Naive thymus-derived CD4-positive, alpha-beta T cell (primary cell): ENCODE results near the gene HAPLN3. TPM values are rescaled to one million over a fixed set of nuclear protein-coding genes. Genes with fewer than 3 reads are reported as not detected.
A peak's percentile ranks its signal among the peaks of the same experiment; 100 is the strongest.

Experiments
- ATAC-seq: fragments of 150-1000 bp; cut with Tn5 transposase; 2 replicates; pipeline ENCODE4 v1.10.0; 2021; ENCODE audit warnings: mild to moderate bottlenecking, moderate library complexity
- CTCF ChIA-PET: fragments of 350-600 bp; sonication (Branson Sonifier 250); formaldehyde crosslinking; loops from one replicate; lab custom pipeline; 2021; ENCODE audit warnings: antibody characterized with exemption; lab: Charles Lee
- POLR2A ChIA-PET: fragments of 350-600 bp; sonication (Branson Sonifier 250); formaldehyde crosslinking; loops from one replicate; lab custom pipeline; 2021; ENCODE audit warnings: antibody characterized with exemption, inconsistent platforms; lab: Charles Lee
- DNase-seq, 9 donors: peaks; one replicate each; pipeline versions ENCODE4 v3.0.0 to v3.0.0-alpha.2; 2020 to 2022; ENCODE audit warnings: mixed read lengths in 1 of 9
- H3K27ac ChIP-seq: one replicate; pipeline ENCODE4 v1.7.0; 2013; ENCODE audit warnings: mild to moderate bottlenecking, low read depth, low read length, moderate library complexity
- H3K27me3 ChIP-seq, 2 donors: one replicate each; pipeline ENCODE4 v1.7.0; 2013; ENCODE audit warnings: low read length in 2 of 2, mild to moderate bottlenecking in 2 of 2, moderate library complexity in 2 of 2; ENCODE audit not compliant: control insufficient read depth in 2 of 2, insufficient read depth in 2 of 2
- H3K36me3 ChIP-seq, 3 experiments: 1 replicate in 2 of 3; 2 replicates in 1 of 3; pipeline ENCODE4 v1.7.0; 2013; ENCODE audit warnings: low read length in 3 of 3, mild to moderate bottlenecking in 3 of 3, moderate library complexity in 1 of 3; ENCODE audit not compliant: insufficient read depth in 3 of 3, control insufficient read depth in 2 of 3
- H3K4me1 ChIP-seq, 2 donors: one replicate each; pipeline ENCODE4 v1.7.0; 2013; ENCODE audit warnings: low read length in 2 of 2, mild to moderate bottlenecking in 2 of 2, moderate library complexity in 1 of 2; ENCODE audit not compliant: control insufficient read depth in 2 of 2, insufficient read depth in 2 of 2
- H3K4me3 ChIP-seq: 2 replicates; pipeline ENCODE4 v1.7.0; 2013; ENCODE audit warnings: mild to moderate bottlenecking, low read length
- H3K9me3 ChIP-seq, 3 experiments: 1 replicate in 2 of 3; 2 replicates in 1 of 3; pipeline ENCODE4 v1.7.0; 2013; ENCODE audit warnings: low read length in 3 of 3; ENCODE audit not compliant: control insufficient read depth in 2 of 3
- H3K27ac Mint-ChIP-seq, 9 donors: one replicate each; pipeline ENCODE4 v1.8.0; 2020 to 2022; ENCODE audit warnings: mixed read lengths in 9 of 9, mild to moderate bottlenecking in 8 of 9, moderate library complexity in 5 of 9, inconsistent platforms in 2 of 9
- H3K27me3 Mint-ChIP-seq, 5 donors: one replicate each; pipeline ENCODE4 v1.8.0; 2021 to 2022; ENCODE audit warnings: mixed read lengths in 5 of 5, mild to moderate bottlenecking in 1 of 5
- H3K36me3 Mint-ChIP-seq, 5 donors: one replicate each; pipeline ENCODE4 v1.8.0; 2020 to 2022; ENCODE audit warnings: mixed read lengths in 5 of 5, mild to moderate bottlenecking in 3 of 5, inconsistent platforms in 1 of 5
- H3K4me1 Mint-ChIP-seq, 7 donors: one replicate each; pipeline ENCODE4 v1.8.0; 2020 to 2022; ENCODE audit warnings: mixed read lengths in 7 of 7, mild to moderate bottlenecking in 3 of 7, inconsistent platforms in 1 of 7
- H3K4me3 Mint-ChIP-seq, 10 donors: one replicate each; pipeline ENCODE4 v1.8.0; 2020 to 2022; ENCODE audit warnings: mild to moderate bottlenecking in 10 of 10, mixed read lengths in 10 of 10, moderate library complexity in 6 of 10, inconsistent platforms in 2 of 10
- H3K9me3 Mint-ChIP-seq, 11 donors: one replicate each; pipeline ENCODE4 v1.8.0; 2020 to 2022; ENCODE audit warnings: mixed read lengths in 11 of 11, mild to moderate bottlenecking in 4 of 11, inconsistent platforms in 1 of 11, moderate library complexity in 1 of 11
- intact Hi-C, 2 donors: fragments of 100-400 bp; cut with micrococcal nuclease; formaldehyde crosslinking; loops; one replicate each; pipeline ENCODE4 v1.15.1; 2023
- polyA plus RNA-seq, 2 donors: library from polyadenylated mRNA; unstranded; fragments of 300-500 nt; fragmentation: Illumina TruSeq; gene quantifications; one replicate each; pipeline ENCODE4 v1.2.3, GENCODE V29; 2021
- total RNA-seq, 6 experiments: library from RNA in 5 of 6; stranded (reverse) in 5 of 6; gene quantifications; 1 replicate in 5 of 6; 2 replicates in 1 of 6; pipeline ENCODE4 v1.2.3 and lab custom pipeline; 2021 to 2026

HAPLN3 gene
- total and polyA plus RNA-seq, 7 experiments from 2014 or later: 37.1 to 158 (median 78.0) TPM

DNA sequence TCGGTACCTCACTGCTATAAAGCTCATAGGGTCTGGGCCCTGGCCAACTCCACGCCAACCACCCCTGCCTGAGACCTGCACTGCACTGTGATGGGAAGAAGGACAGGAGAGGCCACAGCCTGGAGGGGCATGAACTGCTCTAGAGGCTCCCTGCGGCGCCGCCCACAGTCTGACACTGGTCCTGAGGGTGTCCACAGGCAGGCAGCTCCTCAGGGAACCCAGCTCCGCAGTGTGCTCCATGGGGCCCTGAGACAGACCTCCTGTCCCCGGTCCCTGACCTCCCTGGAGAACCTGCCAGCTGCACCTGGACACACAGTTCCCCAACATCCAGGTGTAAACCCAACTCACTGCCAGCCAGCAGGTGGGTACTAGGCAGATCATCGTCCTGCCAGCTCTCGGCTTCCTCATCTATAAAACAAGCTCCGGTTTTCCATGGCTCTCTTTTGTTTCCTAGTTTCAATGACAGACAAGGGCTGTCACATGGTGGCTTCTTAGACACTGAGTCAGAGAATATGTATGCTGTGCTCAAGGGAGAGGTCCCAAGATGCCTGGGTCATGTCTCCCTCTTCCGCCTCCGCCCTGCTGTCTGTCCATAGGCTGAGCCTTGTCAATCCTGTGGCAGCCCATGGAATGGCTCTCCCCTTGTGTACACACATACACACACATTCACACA lies 5.1 kb upstream of the HAPLN3 start:
- CTCF ChIA-PET: interaction anchor here (0.7 to 0.8 kb wide), 2 partner anchors 20 to 190 kb away, joined by 4 to 8 read pairs; no protein-coding TSS in a partner anchor
- Histone ChIP-seq H3K4me3 (no peak overlapping the region), H3K36me3 (no peaks in the 10 kb centered on the region), H3K4me1 (peaks cover 38 to 59% of the 10 kb centered on the region in 2 donors), H3K27me3 (no peaks in the 10 kb centered on the region), H3K9me3 (no peaks in the 10 kb centered on the region), H3K27ac (no peak overlapping the region)
- Mint-ChIP-seq H3K36me3 (peaks cover 0 to 13% (median 3%) of the 10 kb centered on the region in 5 donors), H3K4me1 (peaks cover 37 to 73% (median 64%) of the 10 kb centered on the region in 7 donors), H3K9me3 (no peaks in the 10 kb centered on the region), H3K27me3 (no peaks in the 10 kb centered on the region), H3K4me3 (peak overlapping the region in 1 of 10 donors; percentile 34), H3K27ac (peak overlapping the region in 7 of 9 donors; percentile 30 to 94 (median 87))
- DNase-seq: no peak
- intact Hi-C loops: no loop called here
- ATAC-seq: no peak
- POLR2A ChIA-PET: interaction anchor here (1.0 kb wide), 1 partner anchor 11 kb away, joined by 3 read pairs; no protein-coding TSS in a partner anchor

DNA sequence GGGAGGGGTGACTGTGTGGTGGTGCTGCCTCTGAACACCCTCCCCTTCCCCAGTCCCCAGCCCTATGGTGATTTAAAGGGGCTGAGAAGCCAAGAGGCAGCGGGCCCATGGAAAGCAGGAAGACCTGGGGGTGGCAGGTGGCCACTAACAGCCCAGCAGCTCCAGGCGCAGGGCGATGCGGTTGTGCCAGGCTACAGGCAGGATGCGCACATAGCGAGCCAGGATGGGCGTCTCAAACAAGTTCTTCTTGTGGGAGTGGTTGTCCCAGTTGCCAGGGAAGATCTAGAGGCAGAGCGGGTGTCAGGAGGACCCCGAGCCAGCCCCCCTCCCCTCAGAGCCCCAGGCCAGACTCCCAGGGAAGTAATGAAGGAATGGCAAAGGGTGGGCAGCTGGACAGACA lies 3.9 kb upstream of the HAPLN3 start:
- Mint-ChIP-seq H3K4me1 (peaks cover 31 to 66% (median 56%) of the 10 kb centered on the region in 7 donors), H3K36me3 (peaks cover 0 to 13% (median 3%) of the 10 kb centered on the region in 5 donors), H3K9me3 (no peaks in the 10 kb centered on the region), H3K27ac (peak overlapping the region in 4 of 9 donors; percentile 51 to 79 (median 72)), H3K27me3 (no peaks in the 10 kb centered on the region), H3K4me3 (no peak overlapping the region)
- Histone ChIP-seq H3K36me3 (peaks cover 0 to 9% (median 0%) of the 10 kb centered on the region in 3 experiments), H3K4me3 (no peak overlapping the region), H3K4me1 (peaks cover 32 to 51% of the 10 kb centered on the region in 2 donors), H3K27me3 (no peaks in the 10 kb centered on the region), H3K9me3 (no peaks in the 10 kb centered on the region), H3K27ac (no peak overlapping the region)
- ChIA-PET POLR2A (no interaction called here), CTCF (no interaction called here)
- DNase-seq: no peak
- intact Hi-C loops: no loop called here
- no peak for ATAC-seq

- ChIA-PET CTCF (no interaction called here), POLR2A (no interaction called here)
- H3K4me3 ChIP-seq: no peak overlapping the region
- Mint-ChIP-seq H3K9me3 (no peaks in the 10 kb centered on the region), H3K27ac (peak overlapping the region in 2 of 9 donors; percentile 26 to 79), H3K4me1 (peaks cover 28 to 66% (median 55%) of the 10 kb centered on the region in 7 donors), H3K27me3 (no peaks in the 10 kb centered on the region), H3K4me3 (no peak overlapping the region), H3K36me3 (peaks cover 0 to 13% (median under 1%) of the 10 kb centered on the region in 5 donors)
- H3K27ac ChIP-seq: no peak overlapping the region
- H3K27me3 ChIP-seq: no peaks in the 10 kb centered on the region
- intact Hi-C loops: no loop called here
- no peaks in the 10 kb centered on the region for H3K9me3 ChIP-seq
- ATAC-seq: no peak
- H3K36me3 ChIP-seq: peaks cover 0 to 9% (median 0%) of the 10 kb centered on the region in 3 experiments
- no peak for DNase-seq
- H3K4me1 ChIP-seq: peaks cover 32 to 50% of the 10 kb centered on the region in 2 donors
These were observed 3.4 kb upstream of the HAPLN3 start for GRCh38 chr15:88898736-88899135.

GRCh38 chr15:88897456-88898194 lies 2.3 kb upstream of the HAPLN3 start:
- Histone ChIP-seq H3K27ac (no peak overlapping the region), H3K4me1 (peaks cover 27 to 38% of the 10 kb centered on the region in 2 donors), H3K4me3 (peak overlapping the region; percentile 32), H3K36me3 (peaks cover 0 to 13% (median 0%) of the 10 kb centered on the region in 3 experiments), H3K27me3 (no peaks in the 10 kb centered on the region), H3K9me3 (no peaks in the 10 kb centered on the region)
- DNase-seq: peak in 8 of 9 donors; percentile 74 to 85 (median 80)
- CTCF ChIA-PET: interaction anchor here (0.6 to 8.1 kb wide), 6 partner anchors 6 to 191 kb away, joined by 3 to 99 read pairs (median 4); partner anchors contain the start of gene ABHD2
- intact Hi-C loops: loop anchor here in 1 of 2 donors (1.0 kb wide), 1 partner anchor 430 kb away; the partner anchor contains the start of genes MRPL46 and MRPS11
- Mint-ChIP-seq H3K9me3 (no peaks in the 10 kb centered on the region), H3K4me3 (peak overlapping the region; percentile 24 to 83 (median 60)), H3K27me3 (no peaks in the 10 kb centered on the region), H3K36me3 (peaks cover 0 to 18% (median 0%) of the 10 kb centered on the region in 5 donors), H3K4me1 (peaks cover 28 to 62% (median 51%) of the 10 kb centered on the region in 7 donors), H3K27ac (peak overlapping the region in 8 of 9 donors; percentile 20 to 97 (median 80))
- POLR2A ChIA-PET: interaction anchor here (0.6 kb wide), 1 partner anchor 23 kb away, joined by 3 read pairs; no protein-coding TSS in a partner anchor
- peak; percentile 75 for ATAC-seq

DNA sequence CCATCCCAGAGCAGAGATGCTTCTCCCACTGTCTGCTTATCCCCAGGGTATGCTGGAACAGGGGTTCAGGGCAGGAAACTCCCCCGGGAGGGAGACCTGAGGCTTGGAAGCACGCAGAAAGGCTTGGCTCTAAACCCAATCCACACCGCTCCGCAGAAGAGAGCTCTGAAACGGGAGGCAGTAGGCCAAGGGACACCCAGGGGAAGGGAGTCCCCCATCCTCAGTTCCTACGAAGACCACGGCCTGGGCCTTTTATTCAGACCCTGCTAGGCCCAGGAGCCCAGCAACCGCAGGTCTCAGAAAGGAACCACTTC lies 1.8 kb upstream of the HAPLN3 start:
- H3K4me3 ChIP-seq: peak overlapping the region; percentile 32
- no peaks in the 10 kb centered on the region for H3K27me3 ChIP-seq
- Mint-ChIP-seq H3K27me3 (no peaks in the 10 kb centered on the region), H3K36me3 (peaks cover 0 to 17% (median 0%) of the 10 kb centered on the region in 5 donors), H3K4me3 (peak overlapping the region; percentile 24 to 83 (median 60)), H3K9me3 (no peaks in the 10 kb centered on the region), H3K4me1 (peaks cover 31 to 57% (median 46%) of the 10 kb centered on the region in 7 donors), H3K27ac (peak overlapping the region in 8 of 9 donors; percentile 20 to 97 (median 80))
- H3K27ac ChIP-seq: peak overlapping the region; percentile 44
- H3K4me1 ChIP-seq: peaks cover 27 to 33% of the 10 kb centered on the region in 2 donors
- H3K9me3 ChIP-seq: no peaks in the 10 kb centered on the region
- POLR2A ChIA-PET: interaction anchor here (0.6 to 6.8 kb wide), 2 partner anchors 7 to 24 kb away, joined by 3 to 41 read pairs; no protein-coding TSS in a partner anchor
- intact Hi-C loops: loop anchor here in 1 of 2 donors (1.0 kb wide), 1 partner anchor 430 kb away; the partner anchor contains the start of genes MRPL46 and MRPS11
- CTCF ChIA-PET: interaction anchor here (0.6 to 8.1 kb wide), 5 partner anchors 7 to 113 kb away, joined by 3 to 99 read pairs (median 3); no protein-coding TSS in a partner anchor
- DNase-seq (no peak), ATAC-seq (no peak)
- H3K36me3 ChIP-seq: peaks cover 0 to 17% (median 0%) of the 10 kb centered on the region in 3 experiments
